NCI-H446 (cell line): ENCODE measurements around the gene ZDHHC14.

Source experiments
- DNase-seq, 2 experiments: peaks; one replicate each; lab custom pipeline; 2025; lab: John Stamatoyannopoulos, UW

Gene ZDHHC14

DNA sequence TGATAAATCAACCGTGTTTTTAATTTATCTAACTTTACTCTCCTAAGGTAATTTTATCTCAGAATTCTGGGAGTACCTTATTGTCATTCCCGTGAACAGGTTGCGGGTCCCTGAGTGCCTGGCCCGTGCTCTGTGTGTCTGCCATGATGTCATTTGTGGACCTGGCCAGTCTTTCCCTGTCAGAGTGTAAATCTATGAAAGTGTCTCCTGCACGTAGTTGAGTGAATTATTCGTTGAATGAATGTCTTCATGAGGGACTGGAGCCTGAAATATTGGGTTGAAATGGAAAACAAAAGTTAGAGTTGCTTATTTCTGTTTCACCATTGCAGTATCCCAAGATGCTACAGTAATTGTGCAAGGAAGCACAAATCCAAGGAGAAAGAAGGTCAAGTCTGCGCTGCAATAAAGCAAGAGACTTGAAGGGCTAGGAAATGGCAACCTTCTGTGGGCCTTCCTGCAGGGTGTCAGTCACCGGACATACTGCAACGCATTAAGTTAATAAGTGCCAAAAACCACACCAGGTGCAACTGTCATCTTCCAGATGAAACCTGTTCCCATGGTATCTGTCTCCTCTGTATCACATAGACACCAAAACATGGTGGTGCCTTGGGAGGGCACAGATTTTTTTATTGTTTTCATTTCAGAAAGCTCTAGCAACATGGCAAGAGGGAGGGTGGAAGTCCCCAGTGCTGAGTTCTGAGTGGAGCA, 135.5 kb downstream of the ZDHHC14 start:
- DNase-seq, result no peak

DNA sequence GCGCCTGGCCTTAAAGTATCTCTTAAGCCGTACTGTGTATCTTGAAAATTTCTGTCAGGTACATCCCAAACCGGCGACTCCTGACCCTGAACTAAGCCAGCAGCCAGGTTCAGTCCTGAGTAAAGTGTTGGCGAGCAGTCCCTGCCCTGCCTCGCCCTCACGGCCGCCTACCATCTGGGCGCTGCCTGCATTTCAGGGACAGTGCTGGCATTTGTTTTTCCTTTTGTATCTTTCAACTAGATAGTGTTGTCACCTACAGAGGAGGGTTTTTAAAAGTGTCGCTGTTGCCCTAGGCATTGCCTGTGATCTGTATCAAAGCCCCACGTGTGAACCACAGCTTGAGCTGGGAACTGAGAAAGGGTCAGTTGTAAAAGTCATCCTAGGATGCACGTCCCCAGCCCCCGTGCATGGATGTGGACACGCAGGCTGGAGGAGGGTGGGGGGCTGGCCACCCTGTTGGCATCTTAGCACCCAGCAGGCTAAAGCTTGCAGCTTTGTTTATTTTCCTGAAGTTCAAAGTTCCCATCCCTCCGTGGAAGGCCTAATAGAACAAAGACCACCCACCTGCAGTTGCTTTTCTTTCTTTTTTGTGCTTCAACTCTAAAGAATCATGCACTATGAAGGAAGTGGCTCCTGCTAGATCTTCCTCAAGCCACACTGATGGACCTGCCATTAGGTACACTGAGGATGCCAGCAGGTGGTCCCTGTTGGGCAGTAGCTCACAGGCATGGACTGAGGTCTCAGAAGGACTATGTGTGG, 136.8 kb downstream of the ZDHHC14 start:
- no peak for DNase-seq

DNA sequence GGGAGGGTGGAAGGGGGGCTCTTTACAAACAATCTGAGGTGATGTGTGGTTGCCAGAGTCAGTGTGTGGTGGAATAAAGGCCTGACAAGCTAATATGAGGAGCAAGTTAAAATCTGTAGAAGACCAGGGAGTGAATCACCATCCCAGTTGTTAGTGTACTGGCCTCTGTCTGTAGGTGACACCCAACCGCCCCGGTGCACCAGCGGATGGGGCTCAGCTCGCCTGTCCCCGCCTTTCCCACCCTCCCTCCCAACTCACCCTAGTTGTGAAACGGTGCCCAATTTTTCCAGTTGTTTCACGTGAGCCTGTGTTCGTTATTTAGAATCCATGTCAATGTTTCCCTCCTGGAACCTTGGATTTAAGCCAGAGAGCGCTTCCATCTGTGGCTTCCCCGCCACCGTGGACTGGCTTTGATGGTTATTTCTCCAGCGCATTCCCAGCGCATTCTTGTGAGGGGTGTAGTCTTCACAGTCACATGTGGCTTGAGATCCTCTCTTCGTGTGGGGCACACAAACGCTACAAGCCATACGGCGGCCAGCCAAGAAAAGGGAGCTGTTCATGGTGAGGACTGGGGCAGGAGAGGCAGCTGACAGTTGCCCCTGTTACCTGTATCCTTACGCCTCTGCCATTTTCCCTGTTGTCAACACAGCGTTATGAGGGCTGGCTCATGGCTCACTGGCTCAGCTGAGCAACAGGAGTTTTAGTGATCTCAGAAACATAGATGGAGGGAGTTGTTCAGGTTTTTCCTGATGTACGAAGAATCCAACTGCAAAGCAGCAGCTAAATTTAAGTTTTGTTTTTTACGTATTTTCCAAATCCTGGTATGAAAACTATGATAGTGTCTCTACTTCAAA, 137.6 kb downstream of the ZDHHC14 start:
- DNase-seq, result no peak

DNA sequence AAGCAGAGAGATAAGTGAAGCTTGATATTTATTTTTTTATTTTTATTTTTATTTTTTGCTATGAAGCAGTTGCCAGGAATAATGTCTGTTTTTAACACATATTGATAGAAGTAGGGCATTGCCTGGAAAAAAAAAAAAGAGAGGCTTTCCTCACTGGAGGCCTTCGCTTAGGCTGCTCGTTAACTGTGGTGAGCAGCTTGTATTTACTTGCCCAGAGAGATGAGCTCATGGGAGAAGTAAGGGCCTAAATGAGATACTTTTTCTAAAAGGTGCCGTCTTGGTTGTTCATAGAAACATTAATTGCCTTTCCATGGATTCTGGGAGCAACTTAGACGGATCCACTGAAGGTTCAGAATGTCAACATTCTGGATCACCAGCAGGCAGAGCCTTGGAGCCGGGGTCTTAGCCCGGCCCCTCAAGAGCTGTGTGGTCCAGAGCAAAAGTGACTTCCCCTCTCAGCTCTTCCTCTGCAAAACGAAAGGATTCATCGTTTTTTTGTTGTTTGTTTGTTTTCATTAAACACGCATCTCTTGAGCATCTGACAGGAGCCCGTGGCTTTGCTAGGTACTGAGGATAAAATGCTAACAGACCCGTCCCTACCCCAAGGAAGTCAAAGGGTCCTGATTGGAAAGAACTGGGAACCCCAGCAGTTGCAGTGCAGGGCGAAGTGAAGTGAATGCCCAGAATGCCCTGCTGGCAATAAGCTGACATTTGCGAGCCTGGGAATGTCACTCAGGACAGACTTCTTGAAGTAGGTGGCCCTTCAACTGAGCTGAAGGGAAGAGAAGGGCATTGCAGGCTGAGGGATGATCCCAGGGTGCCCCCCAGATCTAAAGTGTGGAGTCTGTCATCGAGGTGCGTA, 138.5 kb downstream of the ZDHHC14 start:
- DNase-seq, result no peak

DNA sequence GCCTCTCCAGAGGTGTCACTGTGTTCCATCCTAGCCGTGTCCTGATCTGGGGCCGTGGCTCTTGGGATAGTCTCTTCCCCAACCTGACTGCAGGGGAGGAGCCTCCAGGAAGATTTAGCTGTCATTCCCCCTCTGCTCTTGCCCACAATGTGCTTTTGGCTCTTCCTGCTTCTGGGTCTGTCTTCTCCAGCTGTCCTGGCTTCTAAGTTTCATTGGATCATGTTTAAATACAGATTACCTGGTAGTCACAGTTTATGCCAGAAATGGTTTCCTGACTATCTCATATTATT, 139.1 kb downstream of the ZDHHC14 start:
- no peak for DNase-seq

DNA sequence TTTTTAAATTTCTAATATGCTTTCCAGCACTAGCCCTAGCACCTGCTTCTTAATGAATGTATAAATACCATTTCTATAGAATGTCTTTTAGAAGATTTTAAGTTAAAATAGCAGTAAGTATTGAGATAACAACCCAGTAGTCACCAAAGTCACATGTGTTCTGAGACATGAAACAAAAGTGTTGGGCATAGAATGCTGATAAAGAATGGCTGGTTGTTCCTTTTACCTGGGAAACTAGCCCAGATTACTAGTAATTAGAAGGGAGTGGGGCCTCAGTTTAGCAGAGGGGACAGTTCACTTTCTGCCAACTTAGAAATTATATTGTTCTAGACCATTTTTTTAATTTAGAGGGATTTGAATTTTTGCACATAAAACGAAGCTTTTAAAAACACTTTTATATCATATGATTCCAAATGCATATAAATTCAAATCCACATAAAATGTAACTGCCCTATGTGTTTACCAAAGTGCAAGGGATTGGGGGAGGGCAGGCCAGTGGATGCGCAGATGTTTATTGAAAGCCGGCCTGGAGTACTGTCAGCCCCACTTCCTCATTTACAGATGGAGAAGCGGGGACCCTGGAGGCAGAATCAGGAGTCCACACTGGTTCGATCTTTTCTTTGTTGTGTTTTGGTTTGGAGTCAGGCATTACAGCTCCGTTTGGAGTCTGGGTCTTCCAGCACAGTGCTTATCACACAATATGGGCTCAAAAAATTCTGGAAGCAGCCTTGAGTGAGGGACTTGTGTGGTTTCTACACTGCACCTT, 139.8 kb downstream of the ZDHHC14 start:
- DNase-seq, result no peak

DNA sequence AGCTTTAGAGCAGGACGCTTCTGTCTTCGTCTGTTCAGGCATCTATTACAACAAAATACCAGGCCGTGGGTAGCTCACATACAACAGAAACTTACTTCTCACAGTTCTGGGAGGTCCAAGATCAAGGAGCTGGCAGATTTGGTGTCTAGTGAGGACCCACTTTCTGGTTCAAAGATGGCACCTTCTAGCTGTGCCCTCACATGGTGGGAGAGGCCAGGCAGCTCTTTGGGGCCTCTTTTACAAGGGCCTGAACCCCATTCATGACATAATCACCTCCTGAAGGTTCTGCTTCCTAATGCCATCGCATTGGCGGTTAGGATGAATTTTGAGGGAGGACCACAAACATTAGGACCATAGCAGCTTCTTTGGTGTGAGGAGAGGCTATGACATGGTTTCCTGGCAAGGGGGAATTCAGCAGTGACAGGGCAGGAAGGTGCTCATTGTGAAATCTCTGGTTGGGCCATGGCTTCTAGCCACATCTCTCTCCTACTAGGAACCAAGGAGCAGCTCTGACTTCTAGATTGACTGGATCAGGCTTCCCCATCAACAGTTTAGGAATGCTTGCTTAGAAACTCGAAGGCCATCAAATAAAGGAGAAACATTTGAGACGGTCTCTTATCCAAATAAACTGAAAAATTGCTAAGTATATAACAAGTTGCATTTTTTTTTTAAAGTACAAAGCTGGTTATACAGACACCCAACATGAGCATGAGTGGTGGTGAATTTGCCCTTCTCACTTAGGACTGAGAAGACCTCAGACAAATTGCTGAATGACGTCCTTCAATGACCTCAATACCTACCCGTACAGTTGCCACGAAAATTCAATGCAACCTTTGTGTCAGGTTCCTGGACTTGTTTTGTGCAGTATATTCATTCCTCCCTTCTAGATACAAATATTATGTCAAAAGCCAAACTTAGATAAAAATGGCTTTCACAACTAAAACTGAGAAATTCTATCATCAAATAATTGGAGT, 140.7 kb downstream of the ZDHHC14 start:
- DNase-seq, result no peak

DNA sequence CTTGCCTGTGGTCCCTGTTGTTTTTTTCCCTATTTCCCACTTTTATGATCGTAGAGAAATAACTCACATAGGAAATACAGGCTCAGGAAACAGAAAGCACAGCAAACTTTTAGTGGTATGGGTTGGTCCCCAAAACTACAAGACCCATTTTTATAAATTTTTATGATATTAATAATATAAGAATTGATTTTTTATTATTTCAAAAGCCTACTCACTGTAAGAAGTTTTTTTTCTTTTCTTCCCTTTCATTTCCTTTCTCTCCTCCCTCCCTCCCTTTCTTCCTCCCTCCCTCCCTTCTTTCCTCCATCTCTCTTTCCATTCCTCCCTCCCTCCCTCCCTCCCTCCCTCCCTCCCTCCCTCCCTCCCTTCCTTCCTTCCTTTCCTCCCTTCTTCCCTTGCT, 141.5 kb downstream of the ZDHHC14 start:
- no peak for DNase-seq

DNA sequence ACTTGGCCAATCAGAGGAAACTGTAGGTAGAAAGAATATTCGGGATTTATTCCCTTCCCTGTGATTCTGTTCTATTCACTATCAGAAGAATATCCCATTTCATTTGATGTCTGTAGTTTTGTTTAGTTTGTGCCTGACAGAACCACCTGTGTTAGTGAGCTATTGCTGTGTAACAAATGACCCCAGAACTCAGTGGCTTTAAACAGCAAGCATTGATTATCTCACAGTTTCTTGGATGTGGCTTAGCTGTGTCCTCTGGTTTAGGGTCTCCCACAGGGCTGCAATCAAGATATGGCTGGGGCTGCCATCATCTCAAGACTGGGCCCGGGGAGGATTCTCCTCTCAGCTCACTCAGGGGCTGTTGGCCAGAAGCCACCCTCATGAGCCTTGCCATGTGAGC, 143.7 kb downstream of the ZDHHC14 start:
- DNase-seq, result no peak

DNA sequence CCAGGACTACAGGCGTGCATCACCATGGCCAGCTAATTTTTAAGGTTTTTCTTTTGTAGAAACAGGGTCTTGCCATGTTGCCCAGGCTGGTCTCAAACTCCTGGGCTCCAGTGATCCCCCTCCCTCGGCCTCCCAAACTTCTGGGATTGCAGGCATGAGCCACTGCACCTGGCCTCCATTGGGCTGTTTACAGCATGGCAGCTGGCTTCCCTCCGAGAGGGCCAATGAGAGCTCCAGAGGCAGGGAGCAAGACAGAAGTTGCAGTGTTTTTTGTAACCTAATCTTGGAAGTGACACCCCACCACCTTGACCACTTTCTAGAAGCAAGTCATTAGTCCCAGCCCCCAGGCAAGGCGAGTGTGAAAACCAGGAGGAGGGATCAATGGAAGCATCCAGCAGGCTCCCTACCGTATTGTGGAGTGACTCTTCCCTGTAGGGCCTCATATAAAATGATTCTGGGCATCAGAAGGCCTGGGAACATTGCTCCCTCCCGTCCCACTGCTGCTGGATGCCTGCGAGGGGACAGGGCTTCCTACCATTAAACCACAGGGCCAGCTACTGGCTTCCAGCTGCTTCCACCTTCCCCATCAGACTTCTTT, 144.4 kb downstream of the ZDHHC14 start:
- no peak for DNase-seq

DNA sequence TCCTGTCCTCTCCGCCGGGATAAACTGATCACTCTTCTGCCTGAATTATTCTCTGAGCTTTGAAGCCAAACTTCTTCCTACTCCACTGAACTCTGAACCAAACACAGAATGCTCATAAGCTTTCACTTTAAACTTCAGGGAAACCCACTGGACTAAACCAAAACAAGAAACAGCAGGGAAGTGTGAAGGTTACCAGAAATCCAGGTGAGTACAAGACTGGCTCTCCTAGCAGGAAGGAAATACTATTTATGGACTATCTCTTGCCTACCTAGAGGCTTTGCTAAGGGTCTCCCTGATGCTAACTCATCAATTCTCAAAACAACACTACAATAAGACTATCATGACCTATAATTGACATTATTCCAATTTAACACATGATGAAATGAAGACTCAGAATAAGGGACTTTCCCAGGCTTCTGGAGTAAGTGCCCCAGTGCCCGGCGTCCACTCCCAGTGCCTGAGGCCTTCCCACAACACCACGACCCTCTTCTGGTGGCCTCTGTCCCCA, 145.0 kb downstream of the ZDHHC14 start:
- DNase-seq, result no peak

DNA sequence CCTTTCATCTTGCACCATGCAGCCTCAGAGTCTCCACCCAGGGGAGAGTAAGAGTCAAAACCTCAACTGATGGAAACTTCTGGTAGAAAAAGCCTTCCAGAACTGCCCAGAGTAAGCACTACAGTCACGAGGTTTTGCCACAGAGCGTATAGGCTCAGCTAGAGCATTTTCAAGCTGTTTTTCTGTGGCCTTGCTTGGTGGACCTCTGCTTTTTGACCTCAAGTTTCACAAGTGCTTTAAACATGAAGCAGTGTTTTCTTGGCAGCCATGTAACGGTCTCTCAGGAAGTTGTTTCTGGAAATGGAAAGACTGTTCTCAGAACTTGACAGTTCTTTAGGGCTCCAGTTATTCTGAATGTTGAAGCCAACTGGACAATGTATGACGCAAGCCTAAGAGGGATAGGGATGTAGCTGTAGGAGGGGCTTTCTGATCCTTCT, 146.5 kb downstream of the ZDHHC14 start:
- no peak for DNase-seq

DNA sequence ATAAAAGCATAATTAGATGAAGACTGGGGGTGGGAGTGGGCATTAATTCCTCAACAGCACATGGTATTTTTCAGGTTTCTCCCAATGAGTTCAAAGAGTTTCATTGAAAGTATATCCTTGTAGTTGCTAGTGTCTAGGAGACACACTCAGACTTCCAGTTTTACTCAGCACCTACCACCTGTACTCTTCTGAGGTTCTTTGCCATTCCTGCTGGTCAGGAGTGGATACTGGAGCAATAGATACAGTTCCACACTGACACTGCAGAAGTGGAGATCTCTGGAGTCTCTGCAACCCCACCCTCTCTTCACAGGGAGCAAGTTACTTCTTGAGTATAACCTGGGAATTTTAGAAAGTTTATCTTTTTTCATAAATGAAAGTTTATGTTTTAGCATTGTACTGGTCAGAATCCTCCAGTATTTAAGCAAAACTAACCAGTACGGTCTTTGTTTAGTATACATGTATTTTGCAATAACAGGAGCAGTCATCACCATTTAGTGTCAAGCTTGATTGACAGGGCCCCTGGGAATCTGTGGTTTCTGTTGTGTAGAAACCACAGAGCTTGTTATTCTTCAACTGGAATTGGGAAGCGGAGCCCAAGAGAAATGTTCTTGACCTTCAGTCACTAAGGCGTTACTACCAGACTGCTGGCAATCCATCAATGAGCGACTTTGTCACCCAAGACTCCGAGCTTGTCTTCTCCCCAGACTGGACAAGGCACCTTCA, 148.1 kb downstream of the ZDHHC14 start:
- DNase-seq, result no peak

DNA sequence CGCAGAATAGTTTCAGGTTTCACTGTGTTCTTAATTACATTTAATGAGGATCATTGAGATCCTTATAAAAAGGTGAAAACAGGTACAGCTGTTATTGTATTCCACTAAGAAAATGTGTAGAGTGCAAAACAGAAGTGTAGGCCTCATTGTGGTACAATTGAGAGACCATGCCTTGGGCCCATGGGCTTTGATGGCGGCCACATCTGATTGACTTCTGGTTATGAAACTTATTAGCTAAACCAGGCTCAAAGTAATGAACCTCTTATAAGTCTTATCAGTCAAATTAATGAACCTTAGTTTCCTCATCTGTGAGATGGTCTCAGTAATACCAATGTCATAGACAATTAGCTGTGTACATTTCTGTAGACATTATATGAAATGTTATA, 148.7 kb downstream of the ZDHHC14 start:
- DNase-seq, result no peak

DNA sequence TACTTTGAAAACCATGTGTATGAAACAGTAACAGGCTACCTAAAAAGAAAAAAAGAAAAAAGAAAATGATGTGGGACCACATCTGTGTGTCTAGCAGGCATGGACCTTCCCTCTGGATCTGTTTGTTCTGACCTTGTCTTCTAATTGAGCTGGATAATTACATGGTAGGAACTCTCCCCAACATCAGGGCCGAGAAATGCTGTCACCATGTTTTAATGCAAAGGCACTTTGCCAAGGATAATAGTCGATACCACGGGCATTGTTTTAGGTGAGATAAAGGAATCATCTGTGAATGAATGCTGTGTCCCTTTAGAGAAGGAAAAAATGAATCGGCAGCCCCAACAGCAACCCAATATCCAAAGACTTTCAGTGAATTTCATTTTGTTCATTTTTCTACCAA, 149.1 kb downstream of the ZDHHC14 start:
- no peak for DNase-seq

DNA sequence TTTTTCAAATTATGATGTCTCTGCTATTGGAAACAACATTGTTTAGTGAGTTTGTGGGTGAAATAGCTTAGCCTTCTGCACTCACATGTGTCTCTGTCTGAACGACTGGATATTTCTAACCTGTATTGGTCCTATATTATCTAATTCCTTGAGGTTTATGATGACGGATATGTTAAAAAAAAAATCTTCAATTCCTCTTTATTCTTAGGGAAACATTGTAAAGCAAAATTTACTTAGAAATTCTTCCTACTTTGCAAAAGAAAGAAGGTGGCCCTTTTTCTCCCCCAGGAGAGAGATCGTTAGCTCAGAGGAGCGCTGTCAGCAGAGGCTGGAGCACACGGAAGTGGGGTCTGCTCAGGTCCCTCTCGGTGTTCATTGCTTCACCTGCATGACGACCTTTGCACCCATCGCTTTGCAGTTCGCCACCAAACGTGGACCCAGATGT, 149.8 kb downstream of the ZDHHC14 start:
- no peak for DNase-seq

DNA sequence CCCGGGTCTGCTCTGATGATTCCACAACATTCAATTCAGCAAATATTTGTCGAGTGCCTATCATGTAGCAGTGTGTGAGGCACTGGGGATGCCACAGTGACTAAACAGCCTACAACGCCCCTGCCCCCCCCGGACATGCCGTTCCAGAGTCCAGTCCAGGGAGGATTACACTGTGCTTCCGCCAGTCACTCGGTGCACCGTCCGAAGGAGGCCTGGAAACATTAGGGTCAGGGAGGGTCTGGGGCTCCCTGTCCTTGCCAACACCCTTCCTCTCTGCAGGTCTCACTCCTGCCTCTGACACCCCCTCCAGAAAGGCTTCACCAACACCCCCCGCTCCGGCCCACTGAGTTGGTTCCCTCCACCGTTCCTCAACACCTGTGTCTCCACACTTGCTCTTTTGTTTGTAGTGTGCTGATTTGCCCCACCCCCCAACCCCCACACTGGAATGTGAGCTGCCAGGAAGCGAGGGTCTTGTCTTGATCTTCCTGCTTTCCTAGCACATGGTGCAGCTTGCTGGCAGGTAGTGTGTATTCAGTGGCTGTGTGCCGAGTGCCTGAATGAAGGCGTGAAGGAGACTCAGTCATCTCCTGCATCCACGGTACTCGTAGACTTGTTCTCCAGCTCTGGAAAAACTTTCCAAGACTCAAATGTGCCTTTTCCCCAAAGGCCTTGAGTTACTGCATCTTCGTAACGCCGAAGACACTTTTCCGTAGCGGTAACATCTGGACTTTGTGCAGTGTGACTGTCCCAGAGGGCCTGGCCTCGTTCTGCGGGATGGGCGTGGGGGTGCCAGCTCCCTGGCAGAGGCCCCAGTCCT, 150.4 kb downstream of the ZDHHC14 start:
- no peak for DNase-seq

DNA sequence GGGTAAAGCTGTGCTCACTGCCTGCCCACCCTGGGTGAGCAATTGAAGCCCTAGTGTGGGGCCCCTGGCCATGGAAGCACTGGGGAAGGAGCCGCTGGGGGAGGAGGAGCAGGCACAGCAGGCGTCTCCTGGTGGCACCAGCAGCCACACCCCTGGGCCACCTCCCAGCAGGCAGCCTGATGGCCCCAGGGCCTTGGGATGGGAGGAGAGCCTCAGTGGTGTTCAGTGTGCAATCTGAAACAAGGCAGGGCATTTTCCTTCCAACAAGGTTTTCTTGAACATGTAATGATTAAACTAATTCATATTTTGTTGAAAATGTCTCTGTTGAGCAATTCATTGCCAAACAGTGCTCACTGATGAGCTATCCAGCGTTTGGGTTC, 151.0 kb downstream of the ZDHHC14 start:
- no peak for DNase-seq
